Fibroblast of villous mesenchyme (primary cell): Measurements from ENCODE around the gene MGLL. TPM values are rescaled to one million over a fixed set of nuclear protein-coding genes. Genes with fewer than 3 reads are reported as not detected.

Experiments
- DNase-seq: peaks from one replicate; pipeline ENCODE4 v3.0.0-alpha.2; 2010; ENCODE audit warnings: low read depth
- H3K4me3 ChIP-seq: 2 replicates; pipeline ENCODE4 v1.5.1; 2011; ENCODE audit warnings: low read depth, mild to moderate bottlenecking, low read length
- CTCF ChIP-seq: IDR thresholded peaks from 2 replicates; pipeline ENCODE4 v1.5.1; 2012; ENCODE audit warnings: low read depth, mild to moderate bottlenecking, low read length; ENCODE audit not compliant: insufficient read depth
- total RNA-seq: library from RNA; depleted of rRNA; stranded (reverse); fragments of >200 nt; gene quantifications from 2 replicates; pipeline ENCODE4 v1.2.3, GENCODE V29; 2012

Gene MGLL
- total RNA-seq, 1 donor = 141 TPM

- no peak overlapping the region for H3K4me3 ChIP-seq
- no peak for TF ChIP-seq CTCF
- DNase-seq = peak; percentile 83
These were observed 86.3 kb downstream of the MGLL start for GRCh38 chr3:127735767-127736693.

GRCh38 chr3:127734754-127735473, 87.4 kb downstream of the MGLL start:
- DNase-seq = peak; percentile 92
- no peak for TF ChIP-seq CTCF
- H3K4me3 ChIP-seq = no peak overlapping the region

- no peak for DNase-seq
- H3K4me3 ChIP-seq = no peak overlapping the region
- TF ChIP-seq CTCF = no peak
These were observed 88.1 kb downstream of the MGLL start for GRCh38 chr3:127734181-127734720.

GRCh38 chr3:127733781-127734180, 88.5 kb downstream of the MGLL start:
- H3K4me3 ChIP-seq = no peak overlapping the region
- DNase-seq = no peak
- no peak for TF ChIP-seq CTCF

- H3K4me3 ChIP-seq = no peak overlapping the region
- DNase-seq = no peak
- TF ChIP-seq CTCF = no peak
These were observed 89.4 kb downstream of the MGLL start for GRCh38 chr3:127732879-127733350.

GRCh38 chr3:127732303-127732702, 90.0 kb downstream of the MGLL start:
- TF ChIP-seq CTCF = no peak
- no peak overlapping the region for H3K4me3 ChIP-seq
- no peak for DNase-seq
